ENCODE results near the gene LAS1L.

DNA sequence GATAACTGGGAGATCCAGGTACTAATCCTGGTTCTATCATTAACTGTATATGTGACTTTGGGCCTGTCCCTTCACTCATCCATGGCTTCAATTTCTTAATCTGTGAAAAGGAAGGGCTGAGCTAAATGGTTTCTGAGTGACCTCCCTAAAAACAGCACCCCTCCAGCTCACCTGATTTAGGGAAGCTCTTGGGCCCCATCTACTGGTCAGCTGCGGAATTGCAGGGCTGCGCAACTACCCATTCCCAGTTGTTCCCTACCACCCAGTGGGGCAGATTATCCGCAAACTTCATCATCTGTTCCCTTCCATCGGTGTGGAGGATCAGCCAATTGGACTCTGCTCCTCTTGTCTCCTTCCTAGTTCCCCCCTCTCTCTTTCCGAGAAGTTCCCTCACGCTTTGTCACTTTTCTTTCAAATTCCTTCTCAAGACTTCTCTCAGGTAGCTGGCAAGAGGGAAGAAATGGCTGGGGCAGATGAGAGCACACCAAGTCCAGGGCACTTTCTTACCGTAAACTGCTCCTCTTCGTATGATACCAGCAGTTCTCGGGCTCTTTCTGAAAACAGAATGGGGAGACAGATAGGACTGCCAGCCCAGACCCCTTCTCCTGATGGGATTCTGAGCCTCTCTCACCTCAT is 5.8 kb downstream of the LAS1L start:
- TF ChIP-seq, protein P1, sequence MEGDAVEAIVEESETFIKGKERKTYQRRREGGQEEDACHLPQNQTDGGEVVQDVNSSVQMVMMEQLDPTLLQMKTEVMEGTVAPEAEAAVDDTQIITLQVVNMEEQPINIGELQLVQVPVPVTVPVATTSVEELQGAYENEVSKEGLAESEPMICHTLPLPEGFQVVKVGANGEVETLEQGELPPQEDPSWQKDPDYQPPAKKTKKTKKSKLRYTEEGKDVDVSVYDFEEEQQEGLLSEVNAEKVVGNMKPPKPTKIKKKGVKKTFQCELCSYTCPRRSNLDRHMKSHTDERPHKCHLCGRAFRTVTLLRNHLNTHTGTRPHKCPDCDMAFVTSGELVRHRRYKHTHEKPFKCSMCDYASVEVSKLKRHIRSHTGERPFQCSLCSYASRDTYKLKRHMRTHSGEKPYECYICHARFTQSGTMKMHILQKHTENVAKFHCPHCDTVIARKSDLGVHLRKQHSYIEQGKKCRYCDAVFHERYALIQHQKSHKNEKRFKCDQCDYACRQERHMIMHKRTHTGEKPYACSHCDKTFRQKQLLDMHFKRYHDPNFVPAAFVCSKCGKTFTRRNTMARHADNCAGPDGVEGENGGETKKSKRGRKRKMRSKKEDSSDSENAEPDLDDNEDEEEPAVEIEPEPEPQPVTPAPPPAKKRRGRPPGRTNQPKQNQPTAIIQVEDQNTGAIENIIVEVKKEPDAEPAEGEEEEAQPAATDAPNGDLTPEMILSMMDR (IDR thresholded peaks at IDR 0.05) = peak; percentile 84
- TF ChIP-seq EZH2 (IDR thresholded peaks at IDR 0.05; ENCODE audit: borderline replicate concordance, insufficient read depth, low read depth, low read length, poor library complexity, severe bottlenecking) = no peak

Measured in B cell (primary cell).